Skin epidermis (tissue), 12 donors: ENCODE measurements around the gene BPHL.
"Not testable (repeated sequence)": the region's sequence is repeated elsewhere in the genome, so short reads cannot be mapped to it uniquely, and the experiment has no call there.

Source experiments
- H3K27ac ChIP-seq, 21 experiments: fragments of 200-600 bp; sonication (generic) in 11 of 21; one replicate each; pipeline ENCODE4 v1.5.0; 2020; ENCODE audit warnings: mild to moderate bottlenecking in 3 of 21, inconsistent platforms in 2 of 21, moderate library complexity in 2 of 21
- H3K4me3 ChIP-seq, 7 experiments: fragments of 200-600 bp; sonication (generic) in 2 of 7; one replicate each; pipeline ENCODE4 v1.5.0; 2020; ENCODE audit warnings: inconsistent platforms in 2 of 7, mild to moderate bottlenecking in 2 of 7, moderate library complexity in 1 of 7

The BPHL gene

DNA sequence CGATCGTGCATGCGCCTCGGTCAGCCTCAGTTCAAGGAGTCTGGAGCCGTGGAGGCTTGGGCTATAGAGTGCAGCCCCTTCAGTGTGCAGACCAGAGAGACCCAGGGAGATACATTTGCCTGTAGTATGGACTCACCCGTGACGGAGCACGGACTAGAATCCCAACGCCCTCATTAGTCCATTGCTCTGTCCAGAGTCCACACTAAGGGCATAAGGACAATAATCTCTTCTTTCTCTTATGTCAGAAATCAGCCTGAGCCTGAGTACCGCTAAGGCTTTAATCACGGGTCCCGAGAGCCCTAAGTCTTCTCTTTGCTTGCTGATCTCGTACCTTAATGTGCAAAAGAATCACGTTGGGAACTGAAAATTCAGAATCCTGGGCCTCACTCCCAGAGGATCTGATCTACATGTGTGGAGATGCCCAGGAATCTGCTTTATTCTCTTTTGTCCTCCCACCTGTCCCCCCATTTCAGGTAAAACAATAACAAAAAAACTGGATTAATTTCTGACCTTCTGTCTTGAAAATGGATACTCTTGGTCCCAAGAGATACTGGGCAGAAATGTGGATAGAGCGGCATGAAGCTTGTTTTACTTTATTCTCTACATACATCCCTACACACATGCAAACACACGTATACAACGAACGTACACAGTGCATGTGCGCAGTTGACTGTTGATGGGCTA lies 671 bp downstream of the BPHL start:
- Histone ChIP-seq H3K27ac (peak overlapping the region in 20 of 21 experiments; percentile 81 to 97 (median 93)), H3K4me3 (peak overlapping the region; percentile 66 to 91 (median 82))

GRCh38 chr6:3120765-3121089 lies 2.2 kb downstream of the BPHL start:
- Histone ChIP-seq H3K4me3 (no peak overlapping the region), H3K27ac (no peak overlapping the region)

GRCh38 chr6:3122823-3123182 lies 4.3 kb downstream of the BPHL start:
- Histone ChIP-seq H3K4me3 (no peak overlapping the region), H3K27ac (no peak overlapping the region)

GRCh38 chr6:3124667-3125066 lies 6.2 kb downstream of the BPHL start:
- Histone ChIP-seq H3K27ac (no peak overlapping the region), H3K4me3 (no peak overlapping the region)

- H3K27ac ChIP-seq = no peak overlapping the region
- H3K4me3 ChIP-seq = no peak overlapping the region
These were observed 7.3 kb downstream of the BPHL start for GRCh38 chr6:3125815-3126214.

DNA sequence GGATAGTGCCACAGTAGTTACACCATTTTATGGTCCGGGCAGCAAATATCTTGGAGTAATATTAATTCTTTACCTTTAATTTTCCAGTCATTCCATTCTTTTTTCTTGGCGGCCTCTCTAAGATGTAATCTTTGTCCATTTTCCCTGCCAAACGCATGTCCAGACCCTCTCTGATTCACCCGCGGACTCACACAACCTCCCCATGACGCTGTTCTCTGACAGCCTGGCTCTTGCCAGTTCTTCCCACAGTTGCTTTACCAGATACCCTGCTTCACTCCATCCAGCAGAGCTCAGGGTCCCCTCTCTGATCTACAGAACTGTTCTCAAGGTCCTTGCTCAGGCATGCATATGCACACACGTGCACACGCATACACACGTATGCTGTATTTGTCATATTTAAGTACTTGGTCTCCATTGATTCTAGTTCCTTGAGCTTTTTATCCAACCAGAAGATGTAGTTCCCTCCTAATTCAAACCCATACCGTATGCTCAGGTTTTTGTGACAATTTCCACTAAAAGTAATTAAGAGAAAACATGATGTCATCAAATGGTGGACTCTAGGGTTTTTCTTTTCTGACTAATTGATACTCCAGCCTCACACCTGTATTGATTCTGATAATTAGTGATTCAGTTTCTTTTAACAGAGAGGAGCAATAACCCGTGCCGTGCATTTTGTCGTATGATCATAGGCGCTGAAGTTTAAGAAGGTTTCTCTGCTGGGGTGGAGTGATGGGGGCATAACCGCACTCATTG lies 10.0 kb downstream of the BPHL start:
- H3K4me3 ChIP-seq = no peak overlapping the region
- H3K27ac ChIP-seq = no peak overlapping the region

DNA sequence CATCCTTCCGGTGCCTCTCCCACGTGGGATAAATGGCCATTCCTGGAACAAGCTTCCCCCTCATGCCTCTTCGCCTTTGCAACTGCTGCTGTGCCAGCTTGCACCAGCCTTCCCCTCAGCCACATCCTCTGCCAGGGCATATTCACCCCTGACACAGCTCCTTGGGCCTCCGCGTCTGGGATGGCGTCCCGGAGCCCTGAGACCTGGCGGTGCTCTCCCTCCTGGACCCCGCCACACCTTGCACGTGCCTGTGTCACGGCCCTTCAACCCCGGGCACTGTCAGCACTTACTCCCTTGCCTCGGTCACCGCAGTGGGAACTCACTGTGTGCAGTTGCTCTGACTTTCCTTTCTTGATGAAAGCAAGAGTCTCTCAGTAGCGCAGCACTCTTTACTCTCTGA lies 13.2 kb downstream of the BPHL start:
- H3K4me3 ChIP-seq = no peak overlapping the region

GRCh38 chr6:3133515-3133914 lies 15.0 kb downstream of the BPHL start:
- Histone ChIP-seq H3K4me3 (no peak overlapping the region), H3K27ac (no peak overlapping the region)

More for the DNA sequence above, 13.2 kb downstream of the BPHL start:
- H3K27ac ChIP-seq = no peak overlapping the region

GRCh38 chr6:3135668-3136291 lies 17.3 kb downstream of the BPHL start:
- Histone ChIP-seq H3K27ac (no peak overlapping the region), H3K4me3 (no peak overlapping the region)

GRCh38 chr6:3136292-3137011 lies 17.9 kb downstream of the BPHL start:
- Histone ChIP-seq H3K4me3 (no peak overlapping the region), H3K27ac (no peak overlapping the region)

GRCh38 chr6:3137057-3137777 lies 18.7 kb downstream of the BPHL start:
- H3K27ac ChIP-seq = no peak overlapping the region

DNA sequence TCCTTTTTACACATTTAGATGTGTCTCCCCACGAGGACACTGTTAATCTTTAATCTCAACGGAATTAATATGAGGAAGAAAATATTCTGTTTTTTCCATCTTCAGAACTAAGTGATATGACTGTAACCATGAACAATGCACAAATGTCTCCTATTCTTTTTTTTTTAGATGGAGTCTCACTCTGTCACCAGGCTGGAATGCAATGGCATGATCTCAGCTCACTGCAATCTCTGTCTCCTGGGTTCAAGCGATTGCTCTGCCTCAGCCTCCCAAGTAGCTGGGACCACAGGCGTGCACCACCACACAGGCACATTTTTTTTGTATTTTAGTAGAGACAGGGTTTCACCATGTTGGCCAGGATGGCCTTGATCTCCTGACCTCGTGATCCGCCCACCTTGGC lies 19.4 kb downstream of the BPHL start:
- not testable (repeated sequence) for H3K4me3 ChIP-seq, H3K27ac ChIP-seq

More at GRCh38 chr6:3137057-3137777, 18.7 kb downstream of the BPHL start:
- no peak overlapping the region for H3K4me3 ChIP-seq

- Histone ChIP-seq H3K27ac (peak overlapping the region in 3 of 21 experiments; percentile 23 to 58 (median 24)), H3K4me3 (no peak overlapping the region)
These were observed 19.8 kb downstream of the BPHL start for GRCh38 chr6:3138341-3138740.

- Histone ChIP-seq H3K27ac (peak overlapping the region in 9 of 21 experiments; percentile 4 to 65 (median 45)), H3K4me3 (no peak overlapping the region)
These were observed 20.8 kb downstream of the BPHL start for GRCh38 chr6:3139090-3139903.

DNA sequence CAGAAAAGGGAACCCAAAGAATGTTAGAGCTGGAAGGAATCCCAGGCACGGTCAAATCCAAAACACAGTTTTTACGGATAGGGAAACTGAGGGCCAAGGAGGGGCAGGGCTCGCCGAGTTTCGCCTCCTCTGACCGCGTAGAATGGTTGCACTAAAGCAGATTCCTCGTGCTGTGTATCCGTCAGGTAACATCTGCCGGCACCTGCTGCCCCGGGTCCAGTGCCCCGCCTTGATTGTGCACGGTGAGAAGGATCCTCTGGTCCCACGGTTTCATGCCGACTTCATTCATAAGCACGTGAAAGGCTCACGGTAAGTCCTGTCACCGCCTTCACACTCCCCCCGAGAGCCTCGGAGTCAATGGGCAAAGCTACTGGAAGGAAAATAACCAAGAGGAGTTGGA lies 21.7 kb downstream of the BPHL start:
- peak overlapping the region in 4 of 21 experiments; percentile 43 to 64 (median 56) for H3K27ac ChIP-seq
- H3K4me3 ChIP-seq = no peak overlapping the region

- Histone ChIP-seq H3K4me3 (no peak overlapping the region), H3K27ac (no peak overlapping the region)
These were observed 24.0 kb downstream of the BPHL start for GRCh38 chr6:3142536-3142935.

- H3K4me3 ChIP-seq = no peak overlapping the region
- no peak overlapping the region for H3K27ac ChIP-seq
These were observed 24.6 kb downstream of the BPHL start for GRCh38 chr6:3143158-3143557.

GRCh38 chr6:3144571-3144970 lies 26.1 kb downstream of the BPHL start:
- no peak overlapping the region for H3K27ac ChIP-seq

More at GRCh38 chr6:3144571-3144970, 26.1 kb downstream of the BPHL start:
- H3K4me3 ChIP-seq = no peak overlapping the region
